Pulmonary artery endothelial cell (primary cell): ENCODE measurements around the gene SGK1. TPM values are rescaled to one million over a fixed set of nuclear protein-coding genes. Genes with fewer than 3 reads are reported as not detected.
"Not testable (repeated sequence)": the region's sequence is repeated elsewhere in the genome, so short reads cannot be mapped to it uniquely, and the experiment has no call there.

Experiments used
- DNase-seq: peaks from one replicate; pipeline ENCODE4 v3.0.0-alpha.2; 2011; ENCODE audit warnings: low read depth, low spot score
- total RNA-seq: library from RNA; depleted of rRNA; stranded (reverse); fragments of >200 nt; gene quantifications from 2 replicates; pipeline ENCODE4 v1.2.3, GENCODE V29; 2014

The SGK1 gene
- total RNA-seq, 1 donor from 2014 or later = 242 TPM

DNA sequence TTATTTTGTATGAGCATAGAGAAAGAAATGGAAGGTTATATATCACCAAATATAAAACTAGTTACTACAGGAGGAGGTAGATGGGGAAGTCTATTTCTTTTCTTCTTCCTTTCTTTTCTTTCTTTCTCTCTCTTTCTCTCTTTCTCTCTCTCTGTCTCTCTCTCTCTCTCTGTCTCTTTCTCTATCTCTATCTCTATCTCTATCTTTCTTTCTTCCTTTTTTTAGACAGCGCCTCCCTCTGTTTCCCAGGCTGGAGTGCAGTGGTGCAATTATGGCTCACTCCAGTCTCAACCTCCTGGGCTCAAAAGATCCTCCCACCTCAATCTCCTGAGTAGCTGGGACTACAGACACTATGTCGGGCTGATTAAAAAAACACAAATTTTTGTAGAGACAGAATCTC, 10.2 kb upstream of the SGK1 start:
- DNase-seq = no peak

DNA sequence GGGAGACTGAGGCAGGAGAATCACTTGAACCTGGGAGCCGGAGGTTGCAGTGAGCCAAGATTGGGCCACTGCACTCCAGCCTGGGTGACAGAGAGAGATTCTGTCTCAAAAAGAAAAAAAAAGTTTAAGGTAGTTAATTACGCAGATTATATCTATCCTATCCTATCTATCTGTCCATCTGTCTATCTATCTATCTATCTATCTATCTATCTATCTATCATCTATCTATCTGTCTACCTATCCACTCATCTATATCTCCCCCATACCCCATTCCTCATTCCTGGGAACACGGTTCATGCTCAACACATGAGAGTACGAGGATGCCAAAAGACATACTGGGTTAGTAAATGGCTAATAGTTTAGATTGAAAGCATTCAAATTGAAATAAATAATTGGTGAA, 8.3 kb upstream of the SGK1 start:
- DNase-seq = not testable (repeated sequence)

DNA sequence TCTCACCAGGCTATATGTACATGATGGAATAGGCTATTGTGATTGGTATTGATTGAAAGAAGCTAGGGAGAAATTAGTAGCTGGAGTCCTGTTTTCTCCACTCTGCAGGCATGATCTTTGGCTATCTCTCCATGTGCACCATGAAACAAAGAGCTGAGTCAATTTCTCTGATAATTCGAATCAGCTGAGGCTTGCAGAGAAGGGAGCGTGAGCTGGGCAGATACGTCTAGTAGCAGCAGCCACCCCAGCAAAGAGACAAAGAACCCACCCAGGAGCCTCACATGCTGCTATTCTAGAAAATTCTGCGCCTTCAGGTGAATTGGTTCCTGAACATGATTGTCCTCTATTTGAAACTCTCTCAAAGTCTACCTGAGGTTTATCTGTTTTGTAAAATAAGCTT, 6.9 kb upstream of the SGK1 start:
- no peak for DNase-seq

DNA sequence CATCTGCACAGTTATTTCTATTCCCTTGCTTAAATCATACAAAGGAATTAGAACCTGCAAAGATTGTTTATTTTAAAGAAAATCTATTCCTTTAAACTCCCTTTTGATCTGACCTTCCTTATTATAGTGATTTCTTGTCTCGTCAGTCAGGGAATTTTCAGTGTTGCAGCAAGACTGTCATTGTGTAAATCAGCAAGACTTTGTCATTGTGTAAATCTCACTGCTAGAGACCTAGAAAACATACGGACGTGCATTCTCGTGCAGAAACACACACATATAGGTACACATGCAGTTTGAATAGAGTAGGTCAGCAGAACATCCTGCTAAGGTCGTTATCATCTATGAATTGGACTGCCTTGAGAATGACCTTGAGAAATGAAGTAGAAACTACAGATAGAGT, 6.2 kb upstream of the SGK1 start:
- no peak for DNase-seq

DNA sequence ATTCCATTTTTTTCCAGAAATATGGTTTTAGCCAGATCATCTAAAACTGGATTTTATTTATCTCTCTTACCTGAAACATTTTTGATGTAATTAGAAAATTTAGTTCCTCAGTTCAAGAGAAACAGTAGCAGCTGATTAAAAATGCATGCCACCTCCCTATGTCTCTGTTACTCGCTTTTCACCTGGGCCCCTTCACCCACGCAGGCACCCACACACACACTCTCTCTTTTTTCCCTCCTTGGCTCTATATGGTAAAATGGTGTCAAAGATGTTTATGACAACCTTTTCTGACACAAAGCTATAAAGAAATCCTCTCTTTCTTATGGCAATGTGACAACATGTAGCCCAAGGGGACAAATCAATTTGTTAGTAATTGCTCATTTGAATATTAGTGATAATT, 5.8 kb upstream of the SGK1 start:
- DNase-seq = no peak

DNA sequence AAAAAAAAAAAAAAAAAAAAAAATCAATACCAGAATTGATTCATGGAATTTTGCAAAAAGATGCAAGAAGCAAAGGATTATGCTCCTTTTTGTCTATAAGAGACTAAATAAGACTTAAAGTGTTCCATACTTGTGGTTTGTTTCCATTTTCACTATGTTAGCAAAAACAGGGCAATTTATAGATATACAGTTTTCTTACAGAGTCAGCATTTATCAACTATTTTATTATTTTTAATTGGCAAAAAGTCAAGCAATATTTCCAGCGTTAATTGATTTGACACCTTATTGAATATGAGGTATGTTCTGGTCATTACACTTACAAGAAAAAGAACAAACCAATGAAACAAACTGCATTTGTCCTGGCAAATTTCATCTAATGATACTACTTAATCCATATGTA, 5.4 kb upstream of the SGK1 start:
- no peak for DNase-seq

DNA sequence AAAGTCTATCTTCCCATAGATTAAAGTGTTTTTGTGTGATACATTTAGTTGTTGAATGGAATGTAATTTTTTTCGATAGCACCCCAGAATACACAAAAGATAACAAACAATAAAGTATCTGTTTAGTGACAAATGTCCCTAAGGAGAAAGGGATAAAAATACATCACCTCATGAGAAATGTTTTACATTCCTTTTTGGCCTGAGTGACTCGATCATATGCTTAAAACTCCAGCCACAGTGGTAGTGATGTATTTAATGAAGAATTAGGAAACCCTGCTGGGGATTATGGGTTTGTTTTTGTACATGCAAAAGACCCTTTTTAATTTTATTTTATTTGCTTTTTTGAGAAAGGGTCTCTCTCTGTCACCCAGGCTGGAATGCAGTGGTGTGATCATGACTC, 4.3 kb upstream of the SGK1 start:
- DNase-seq = no peak

DNA sequence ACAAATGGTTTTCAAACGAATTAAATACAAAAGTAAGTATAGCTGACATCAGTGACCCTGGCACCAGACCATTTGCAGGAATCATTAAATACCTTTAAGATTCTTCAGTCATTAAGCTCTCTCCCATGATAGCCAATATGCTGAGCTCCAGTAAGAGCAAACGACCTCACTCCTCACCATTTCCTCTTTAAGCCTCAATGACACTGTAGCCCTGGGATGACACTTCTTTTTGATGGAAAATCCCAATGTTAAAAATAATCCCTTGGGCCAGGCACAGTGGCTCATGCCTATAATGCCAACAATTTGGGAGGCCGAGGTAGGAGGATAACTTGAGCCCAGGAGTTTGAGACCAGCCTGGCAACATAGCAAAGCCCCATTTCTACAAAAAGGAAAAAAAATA, 3.3 kb upstream of the SGK1 start:
- DNase-seq = no peak

DNA sequence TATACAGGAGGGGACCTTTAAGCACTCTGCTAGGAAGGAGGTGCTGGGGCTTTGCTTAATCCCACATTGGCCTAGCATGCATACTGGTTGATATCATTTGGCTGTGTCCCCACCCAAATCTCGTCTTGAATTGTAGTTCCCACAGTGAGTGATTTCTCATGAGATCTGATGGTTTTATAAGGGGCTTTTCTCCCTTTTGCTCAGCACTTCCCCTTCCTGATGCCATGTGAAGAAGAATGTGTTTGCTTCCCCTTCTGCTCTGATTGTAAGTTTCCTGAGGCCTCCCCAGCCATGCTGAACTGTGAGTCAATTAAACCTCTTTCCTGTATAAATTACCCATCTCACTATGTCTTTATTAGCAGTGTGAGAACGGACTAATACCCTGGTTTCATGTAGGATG, 1.8 kb upstream of the SGK1 start:
- not testable (repeated sequence) for DNase-seq

DNA sequence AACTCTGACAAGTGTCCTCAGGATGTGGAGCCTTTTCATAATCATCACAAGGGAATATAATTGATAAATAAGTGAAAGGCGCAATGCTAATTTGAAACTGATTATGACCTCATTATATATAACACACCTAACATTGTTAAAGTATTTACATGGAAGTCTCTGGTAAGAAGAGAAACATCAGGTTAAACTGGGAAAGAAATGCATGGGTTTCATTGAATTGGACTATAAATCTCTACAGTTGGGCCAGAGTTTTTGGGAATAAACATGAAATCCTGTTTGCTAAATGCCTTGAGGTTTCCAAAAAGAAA, 1.0 kb upstream of the SGK1 start:
- no peak for DNase-seq

DNA sequence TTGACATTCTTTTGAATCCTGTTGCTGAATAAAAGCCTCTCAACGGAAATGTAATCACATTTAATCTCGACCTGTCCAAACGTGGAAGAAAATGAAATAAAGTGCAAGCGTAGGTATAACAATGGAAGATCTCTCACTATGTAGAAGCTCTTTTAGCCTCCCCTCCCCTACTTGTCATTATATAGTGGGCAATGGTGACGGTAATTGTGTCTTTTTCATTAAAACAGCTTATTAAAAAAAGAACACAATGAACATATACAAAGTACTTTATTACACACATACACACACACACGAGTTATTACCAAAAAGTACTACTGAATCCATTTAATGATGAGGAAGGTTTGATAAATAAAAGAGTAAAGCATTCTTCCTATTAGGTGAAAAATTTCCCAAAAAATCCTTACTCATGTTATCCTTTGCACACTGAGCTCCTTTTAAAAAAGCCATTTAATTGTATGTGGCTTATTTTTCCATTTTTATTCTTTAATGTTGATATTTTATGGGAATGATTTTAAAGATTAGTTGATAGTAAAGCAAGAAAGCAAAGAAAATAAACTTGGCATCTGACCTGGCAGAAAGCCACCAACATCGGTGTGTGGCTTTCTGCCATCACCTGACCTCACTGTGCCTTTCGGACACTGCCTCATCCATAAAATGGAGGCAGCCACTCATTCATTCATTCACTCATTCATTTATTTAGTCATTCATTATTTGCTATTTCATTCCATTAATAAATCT, 493 bp upstream of the SGK1 start:
- DNase-seq = no peak

DNA sequence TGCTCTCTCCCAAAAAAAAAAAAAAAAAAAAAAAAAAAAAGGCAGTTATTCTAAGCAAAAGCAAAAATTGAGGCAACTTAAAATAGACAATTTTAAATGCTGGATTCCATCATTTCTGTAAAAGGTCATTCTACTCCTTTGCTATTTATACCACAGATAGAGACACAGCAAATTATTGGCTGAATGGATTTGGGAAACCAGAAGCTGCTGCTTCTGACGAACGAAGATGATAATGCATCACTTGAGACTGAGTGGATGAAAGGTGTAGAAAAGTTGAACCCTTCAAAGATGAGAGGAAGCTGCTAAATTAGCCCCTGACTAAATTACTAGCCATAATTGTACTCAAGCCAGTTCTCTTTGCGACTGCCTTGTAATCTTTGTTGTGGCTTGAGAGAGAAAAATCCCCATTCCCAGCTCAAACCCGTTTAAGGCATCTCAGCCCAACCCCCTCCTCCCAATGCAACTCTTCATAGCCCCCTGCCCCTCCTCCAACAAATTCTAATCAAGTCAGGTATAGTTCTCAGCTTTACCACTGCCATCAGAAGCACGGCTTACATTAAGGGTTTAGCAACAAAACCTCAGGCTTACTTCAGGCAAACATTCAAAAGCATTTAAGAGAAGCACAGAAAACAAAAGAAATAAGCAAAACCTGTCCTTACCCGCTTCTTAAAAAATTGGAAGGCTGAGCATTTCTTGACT, 1.0 kb downstream of the SGK1 start:
- DNase-seq = no peak

DNA sequence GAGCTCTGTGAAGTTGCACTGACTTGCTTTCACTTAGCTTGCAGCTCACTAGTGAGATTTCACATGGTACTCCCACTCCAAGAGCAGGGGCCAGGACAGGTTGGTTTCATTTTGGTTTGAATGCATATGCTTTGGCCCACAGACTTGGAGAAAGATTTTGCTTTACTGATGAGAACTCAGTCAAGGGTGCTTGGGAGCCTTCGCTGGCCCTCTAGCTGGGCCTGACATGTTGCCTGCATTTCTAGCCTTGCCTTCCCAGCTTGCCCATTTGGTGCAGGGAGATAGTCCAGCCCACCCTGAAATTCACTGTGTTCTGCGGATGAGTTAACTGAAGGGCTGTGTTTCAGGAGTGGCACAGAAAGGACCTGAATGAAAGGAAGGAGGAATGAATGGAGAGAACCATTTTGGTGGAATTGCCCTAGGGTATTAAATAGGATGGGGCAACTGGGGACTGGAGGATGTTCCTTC, 1.9 kb downstream of the SGK1 start:
- DNase-seq = no peak

DNA sequence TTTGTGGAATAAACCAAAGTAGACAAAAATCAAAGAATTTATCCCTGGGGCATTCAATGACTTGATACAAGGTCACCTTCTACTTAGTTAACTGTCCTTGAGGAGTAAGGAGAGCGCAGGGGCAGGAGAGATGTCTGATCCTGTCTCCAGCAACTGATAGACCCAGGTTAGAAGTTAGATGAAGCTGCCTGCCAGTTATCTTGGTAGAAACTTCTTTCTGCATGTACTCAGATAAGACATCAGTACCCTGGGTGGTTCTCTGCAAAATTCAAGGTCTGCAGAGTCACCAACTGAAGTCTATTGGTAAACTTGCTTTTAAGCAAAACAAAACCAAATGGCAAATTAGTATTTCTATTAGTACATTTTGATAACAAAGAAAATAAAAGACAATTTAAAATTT, 2.7 kb downstream of the SGK1 start:
- no peak for DNase-seq

DNA sequence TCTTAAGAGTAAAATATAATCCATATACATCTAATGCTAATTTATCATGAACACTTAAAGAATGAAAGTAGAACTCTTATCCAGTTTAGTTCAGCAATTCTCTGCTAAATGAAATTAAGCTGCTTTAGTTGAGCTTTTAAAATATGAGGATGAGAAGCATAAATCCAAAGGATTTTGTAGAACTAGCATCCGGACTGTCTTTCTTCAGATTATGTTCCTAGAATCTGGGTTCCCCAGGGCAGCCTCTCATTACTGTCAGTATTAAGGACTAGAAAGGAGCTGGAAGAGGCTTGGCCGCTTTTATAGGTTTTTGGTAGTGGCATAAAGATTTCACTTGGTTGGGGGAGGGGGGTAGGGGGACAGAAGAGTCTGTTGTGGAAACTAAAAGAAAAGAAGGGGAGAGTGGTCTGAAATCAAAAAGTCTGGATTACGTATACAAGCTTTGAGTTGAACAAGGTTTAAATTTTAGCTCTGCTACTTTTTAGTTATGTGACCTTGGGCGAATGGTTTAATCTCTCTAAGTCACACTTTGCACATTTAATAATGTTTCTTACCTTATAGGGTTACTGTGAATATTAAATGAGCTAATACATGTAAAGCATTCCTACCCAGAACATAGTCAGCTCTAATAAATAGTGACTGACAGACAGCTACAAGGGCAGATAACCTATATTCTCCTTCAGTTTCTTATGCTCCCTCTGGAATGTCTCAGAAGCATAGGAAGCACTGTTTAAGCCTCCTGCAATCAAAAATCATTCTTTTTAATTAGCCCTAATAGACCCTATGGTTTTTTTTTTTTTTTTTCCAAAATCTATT, 3.7 kb downstream of the SGK1 start:
- no peak for DNase-seq

DNA sequence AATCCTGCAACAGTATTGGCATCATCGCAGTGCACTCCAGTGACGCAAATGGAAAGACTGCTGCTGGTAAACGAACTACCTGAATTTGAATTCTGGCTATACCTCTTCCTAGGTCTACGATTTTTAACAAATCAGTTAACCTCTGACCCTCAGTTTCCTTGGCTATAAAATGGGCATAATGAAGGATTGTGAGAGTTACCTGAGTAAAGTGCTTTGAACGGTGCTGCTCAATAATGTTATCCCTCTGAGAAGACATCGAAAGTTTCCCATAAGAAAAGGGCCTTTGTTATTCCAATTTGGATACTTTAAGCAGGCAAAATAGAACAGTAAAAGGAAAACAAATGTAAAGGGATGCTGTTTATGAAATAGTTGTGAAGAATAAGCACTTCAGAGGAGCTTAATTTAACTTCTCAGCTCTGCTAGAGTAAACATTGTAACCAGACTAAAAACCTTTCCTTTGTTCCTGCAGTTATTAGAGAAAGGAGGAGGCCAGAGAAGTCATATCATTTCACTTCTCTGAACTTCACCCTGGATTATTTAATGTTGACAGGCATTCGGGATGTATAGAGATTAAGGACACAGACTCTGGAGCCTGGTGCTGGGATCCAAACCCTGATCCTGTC, 5.8 kb downstream of the SGK1 start:
- DNase-seq = no peak

DNA sequence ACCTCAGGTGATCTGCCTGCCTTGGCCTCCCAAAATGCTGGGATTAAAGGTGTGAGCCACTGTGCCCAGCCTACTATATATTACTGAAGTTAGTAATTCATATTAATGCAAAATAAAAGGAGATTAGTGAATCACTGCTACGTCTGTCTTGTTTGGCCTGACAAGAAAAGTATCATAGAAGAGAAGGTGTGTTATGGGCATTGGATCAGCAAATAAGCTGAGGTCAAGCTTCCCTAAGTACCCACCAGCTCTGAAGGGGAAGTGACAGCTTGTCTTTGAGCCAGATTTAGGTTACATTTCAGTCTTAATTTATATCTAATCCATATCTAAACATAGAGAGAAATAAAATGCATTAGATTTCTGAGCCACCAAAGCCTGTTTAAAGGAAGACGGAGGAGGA, 7.1 kb downstream of the SGK1 start:
- DNase-seq = no peak

DNA sequence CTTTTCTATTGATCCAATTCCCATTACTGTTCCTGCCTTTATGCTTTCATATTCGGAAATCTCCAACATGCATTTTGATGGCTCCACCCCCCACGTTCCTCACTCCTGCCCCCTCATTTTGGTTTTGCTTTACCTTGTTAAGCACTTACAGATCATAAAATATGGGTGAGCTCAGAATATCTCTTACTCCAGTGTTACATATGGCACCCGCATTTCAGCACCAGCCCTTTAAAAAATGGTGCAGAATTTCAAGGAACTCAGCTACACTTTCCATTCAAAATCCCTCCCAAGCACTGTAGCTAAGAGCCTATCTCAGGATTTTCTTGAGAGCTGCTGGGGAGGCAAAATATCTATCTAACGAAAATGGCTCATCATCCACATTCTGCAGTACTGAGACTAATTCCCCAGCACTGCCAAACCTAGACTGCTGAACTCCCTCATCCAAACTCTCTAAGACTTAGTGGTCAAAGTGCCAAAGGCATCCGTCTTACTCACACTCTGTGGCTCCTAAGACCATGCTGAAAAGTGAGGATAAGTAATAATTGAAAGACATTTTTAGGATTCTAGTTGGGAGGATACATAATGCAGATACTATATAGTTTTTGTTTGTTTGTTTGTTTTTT, 7.8 kb downstream of the SGK1 start:
- DNase-seq = no peak

DNA sequence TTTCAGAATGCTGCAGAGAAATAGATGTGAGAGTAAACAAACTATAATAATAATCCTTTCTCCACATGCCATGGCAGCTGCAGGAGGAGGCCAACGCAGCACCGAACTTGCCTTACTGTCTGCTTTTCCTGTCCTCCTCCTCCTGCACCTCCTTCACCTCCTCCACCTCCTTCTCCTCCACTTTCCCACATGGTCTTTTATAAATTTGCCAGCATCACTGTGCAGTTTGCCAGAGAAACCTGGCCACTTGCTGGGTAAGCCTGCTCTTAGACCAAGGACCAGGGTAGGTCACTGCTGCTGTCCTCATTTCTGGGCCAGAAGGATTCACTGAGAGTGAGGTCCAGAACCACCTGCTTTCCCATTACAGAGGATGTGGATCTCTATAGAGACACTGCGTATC, 8.7 kb downstream of the SGK1 start:
- DNase-seq = no peak

DNA sequence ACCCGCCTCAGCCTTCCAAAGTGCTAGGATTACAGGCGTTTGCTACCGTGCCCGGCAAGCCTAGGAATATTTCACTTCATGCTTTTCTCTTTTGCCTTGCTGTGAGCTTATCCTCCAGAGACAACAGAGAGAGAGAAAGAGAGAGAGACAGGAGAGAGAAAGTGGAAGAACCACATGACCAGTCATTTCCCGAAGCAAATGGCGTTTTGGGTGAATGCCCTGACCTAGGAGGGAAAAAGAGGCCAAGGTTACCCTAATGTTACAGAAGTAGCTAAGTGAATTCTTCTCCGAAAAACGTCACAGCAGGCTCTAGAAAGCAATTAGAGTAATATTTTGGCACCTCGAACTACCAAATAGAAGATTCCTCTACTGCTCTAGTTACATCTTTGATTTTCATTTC, 9.1 kb downstream of the SGK1 start:
- no peak for DNase-seq

DNA sequence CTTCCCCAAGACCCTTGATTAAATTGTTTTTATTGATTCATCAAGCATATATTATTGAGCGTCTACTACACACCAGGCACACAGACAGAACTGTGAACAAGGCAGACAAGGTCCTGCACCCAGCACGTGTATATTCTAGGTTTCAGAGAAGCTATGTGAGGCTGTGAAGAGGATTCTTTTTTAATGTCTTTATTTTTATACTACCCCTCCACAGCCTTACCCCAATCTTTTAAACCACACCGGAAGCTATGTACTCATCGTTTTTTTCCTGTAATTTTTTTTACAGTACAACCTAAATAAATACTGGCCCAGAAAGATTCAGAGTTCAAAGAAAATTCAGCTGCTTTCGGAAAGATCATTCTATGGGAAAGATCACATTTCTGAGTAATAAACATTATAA, 10.0 kb downstream of the SGK1 start:
- no peak for DNase-seq

DNA sequence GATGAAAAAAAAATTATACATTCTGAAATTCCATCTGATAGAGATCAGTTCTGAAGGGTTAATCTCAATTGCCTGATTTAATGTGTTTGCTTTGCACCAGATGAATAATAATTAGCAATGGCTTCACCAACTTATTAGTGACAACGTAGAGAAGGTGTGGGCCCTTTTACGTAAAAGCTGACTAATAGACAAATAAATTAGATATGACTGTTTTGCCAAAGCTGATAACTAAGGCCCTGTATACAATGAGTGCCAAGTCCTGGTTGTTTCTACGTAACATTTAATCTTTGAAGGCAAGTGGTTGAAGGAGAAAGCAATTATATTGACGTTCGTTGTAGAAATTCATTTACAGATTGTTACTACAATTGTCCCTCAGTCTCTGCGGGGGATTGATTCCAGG, 10.8 kb downstream of the SGK1 start:
- no peak for DNase-seq
